Embryonic facial prominence (tissue), 1 donor: ENCODE data around the gene CCDC167.
"Not testable (repeated sequence)": the region's sequence is repeated elsewhere in the genome, so short reads cannot be mapped to it uniquely, and the experiment has no call there.

ENCODE experiments used
- DNase-seq: peaks from one replicate; pipeline ENCODE4 v3.0.0-alpha.2; 2016; ENCODE audit errors: extremely low spot score

CCDC167 gene

DNA sequence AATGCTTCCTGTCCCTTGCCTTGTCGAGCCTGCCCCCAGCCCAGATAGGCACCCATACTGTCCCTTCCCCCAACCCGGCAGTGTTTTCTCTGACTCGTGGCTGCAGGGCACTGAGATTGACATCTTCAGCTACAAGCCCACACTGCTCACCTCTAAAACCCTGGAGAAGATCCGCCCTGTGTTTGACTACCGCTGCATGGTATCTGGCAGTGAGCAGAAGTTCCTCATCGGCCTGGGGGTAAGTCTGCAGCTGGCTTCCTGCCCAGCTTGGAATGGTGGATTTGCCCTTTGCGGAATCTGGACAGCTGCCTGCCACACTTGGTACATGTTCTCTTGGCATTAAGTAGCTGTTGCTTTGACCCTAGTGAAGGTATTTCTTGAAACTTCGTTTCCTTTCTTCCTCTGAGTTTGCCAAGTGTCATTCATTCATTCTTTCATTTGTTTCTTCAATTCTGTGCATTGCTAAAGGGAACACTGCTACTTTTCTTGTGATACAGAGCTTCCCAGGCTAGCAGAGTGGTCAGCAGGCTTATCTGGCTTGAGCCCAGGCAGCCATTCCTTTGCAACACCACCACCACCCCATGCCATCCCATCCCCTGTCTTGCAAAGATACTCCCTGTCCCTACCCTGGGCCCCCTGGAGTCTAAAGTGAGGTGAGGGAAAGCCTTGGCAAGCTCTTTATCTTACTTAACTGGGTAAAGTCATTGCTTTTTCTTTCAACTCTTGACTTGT is 26.2 kb downstream of the CCDC167 start:
- no peak for DNase-seq

DNA sequence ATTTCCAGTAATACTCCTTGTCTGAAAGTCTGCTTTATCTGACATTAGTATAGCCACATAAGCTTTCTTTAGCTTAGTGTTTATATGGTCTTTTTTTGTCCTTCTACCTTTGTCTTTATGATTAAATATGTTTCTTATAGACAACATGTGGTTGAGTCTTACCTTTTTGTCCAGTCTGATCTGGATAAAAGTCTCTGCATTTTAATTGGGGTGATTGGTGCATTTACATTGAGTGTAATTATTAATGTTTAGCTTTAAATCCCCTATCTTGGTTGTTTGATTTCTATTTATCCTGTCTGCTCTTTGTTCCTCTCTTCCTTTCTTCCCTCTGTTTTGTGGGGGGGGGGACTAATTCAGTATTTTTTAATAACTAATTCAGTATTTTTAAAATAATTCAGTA is 32.0 kb downstream of the CCDC167 start:
- DNase-seq: no peak

GRCh38 chr6:37463110-37463509 is 36.6 kb downstream of the CCDC167 start:
- DNase-seq: no peak

DNA sequence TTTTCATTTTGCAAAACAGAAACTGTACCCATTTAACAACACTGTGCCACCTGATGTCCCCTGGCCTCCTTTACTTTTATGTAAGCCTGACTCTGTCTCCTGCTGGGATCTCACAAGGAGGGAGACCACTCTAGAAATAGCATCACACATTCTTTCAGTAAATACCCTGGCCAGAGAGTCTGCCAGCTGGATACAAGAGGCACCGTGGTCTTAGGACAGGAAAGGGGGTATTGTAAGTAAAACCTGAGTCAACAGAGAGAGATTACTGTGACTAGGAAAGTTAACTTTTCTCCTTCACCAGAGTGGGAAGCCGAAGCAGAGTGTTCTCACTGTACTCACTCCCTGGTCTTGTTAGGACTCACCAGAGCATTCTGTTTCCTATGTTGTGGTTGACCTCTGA is 38.9 kb downstream of the CCDC167 start:
- DNase-seq: no peak

DNA sequence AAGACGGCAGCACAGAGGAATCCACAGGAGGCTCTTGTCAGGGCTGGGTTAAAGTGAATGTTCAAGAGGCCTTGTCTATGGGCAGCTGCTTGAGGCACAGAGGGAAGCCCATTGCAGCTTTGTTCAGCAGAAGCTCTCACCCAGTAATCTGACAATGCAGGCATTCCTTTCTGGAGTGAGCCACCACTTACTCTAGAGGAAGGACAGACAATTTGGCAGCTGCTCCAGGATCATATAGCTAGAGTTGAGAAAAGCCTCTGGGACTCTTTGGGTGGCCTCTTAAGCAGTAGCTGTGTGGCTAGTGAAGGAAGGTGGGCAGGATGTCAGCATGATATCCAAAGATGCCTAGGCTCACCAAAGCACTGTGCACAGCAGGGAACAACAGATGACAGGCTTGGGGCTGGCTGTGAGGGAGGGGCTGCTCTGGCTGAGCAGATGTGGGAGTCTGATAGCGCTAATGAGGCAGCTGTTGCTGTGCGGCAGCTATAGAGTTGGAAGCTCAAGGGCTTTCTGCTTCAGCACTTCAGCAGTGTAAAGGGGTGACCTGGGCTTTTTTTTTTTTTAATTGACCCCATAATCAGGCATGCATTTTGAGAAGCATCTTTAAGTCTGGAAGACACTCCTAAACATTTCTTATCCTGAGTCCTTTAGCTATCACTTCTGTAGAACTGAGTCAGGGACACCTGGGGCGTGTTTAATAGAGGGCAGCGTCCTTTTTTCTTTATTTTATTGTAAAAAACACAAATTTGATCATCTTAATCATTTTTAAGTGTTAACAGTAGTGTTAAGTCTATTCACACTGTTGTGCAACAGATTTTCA is 39.5 kb downstream of the CCDC167 start:
- DNase-seq: no peak

DNA sequence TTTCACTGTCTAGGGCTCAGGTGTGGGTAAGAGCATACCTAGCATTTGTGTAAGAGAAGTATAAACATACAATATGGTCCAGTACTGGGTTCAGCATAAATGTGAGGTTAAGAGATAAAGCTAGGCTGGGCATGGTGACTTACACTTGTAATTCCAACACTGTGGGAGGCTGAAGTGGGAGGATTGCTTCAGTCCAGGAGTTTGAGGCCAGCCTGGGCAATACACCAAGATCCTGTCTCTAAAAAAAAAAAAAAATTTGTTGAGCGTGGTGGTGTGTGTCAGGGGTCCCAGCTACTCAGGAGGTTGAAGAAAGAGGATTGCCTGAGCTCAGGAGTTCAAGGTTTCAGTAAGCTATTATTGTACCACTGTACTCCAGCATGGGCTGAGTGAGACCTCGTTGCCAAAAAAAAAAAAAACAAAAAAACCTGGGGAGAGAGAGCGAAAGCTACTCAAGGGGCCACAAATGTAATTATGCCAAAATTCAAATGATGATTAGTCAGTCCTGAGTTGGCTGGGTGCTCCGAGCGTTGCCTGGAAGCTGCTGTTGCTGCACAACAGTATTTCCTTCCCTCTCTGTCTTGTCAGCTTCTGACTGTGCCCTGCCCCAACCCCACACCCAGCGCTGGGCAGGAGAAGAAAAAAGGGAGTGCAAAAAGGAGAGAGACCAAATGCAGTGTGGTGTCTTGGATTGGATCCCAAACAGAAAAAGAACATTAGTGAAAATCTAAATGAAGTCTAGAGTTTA is 42.7 kb downstream of the CCDC167 start:
- DNase-seq: no peak

- no peak for DNase-seq
These were observed 43.6 kb downstream of the CCDC167 start for GRCh38 chr6:37456126-37456525.

DNA sequence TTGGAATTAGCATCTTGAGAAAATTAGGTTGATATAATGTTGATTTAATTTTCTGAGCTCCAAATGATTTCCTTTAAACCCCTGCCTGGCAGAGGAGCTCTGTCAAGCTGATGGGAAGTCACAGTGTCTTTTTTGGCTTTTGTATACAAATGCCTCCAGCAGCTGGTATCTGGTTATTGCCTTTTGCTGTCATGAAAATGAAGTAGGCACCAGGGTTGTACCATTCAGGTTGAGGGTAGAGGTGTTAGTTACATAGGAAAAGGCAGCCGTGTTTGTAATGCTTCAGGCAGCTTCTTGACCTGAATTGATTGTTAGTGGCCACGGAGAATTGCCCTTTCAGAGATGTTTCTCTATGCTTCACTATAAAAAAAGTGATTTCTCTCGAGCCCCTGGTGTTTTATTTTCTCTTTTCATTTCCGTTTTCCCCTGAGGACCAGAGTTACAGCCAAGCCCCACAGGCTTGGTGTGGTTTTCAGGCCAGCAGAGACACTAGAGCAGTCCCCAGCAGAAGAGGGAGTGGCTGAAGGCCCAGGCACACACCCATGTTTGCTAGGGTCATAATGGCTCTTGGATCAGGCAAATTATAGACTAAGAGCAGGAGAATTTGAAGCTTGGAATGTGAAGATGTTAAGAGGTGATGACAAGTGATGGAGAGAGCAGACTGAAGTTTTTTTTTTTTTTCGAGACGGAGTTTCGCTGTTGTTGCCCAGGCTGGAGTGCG is 45.1 kb downstream of the CCDC167 start:
- no peak for DNase-seq

DNA sequence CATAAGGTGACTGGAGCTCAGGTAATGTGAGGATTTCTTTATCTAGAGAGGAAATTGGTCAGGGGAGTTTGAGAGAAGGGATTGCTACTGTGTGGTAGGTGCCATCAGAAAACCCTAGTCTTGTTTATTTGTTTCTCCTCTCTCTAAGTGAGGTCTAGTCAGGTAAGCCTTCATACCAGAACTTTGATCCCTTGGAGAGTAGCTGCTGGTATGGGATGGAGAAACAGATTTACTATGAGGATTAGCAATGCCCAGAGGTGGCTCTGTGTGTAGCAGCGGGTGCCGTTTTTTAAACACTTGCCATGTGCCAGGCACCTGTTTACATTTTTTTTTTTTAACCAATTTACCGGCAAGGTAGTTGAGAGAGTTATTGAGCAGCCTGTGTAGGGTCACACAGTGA is 47.2 kb downstream of the CCDC167 start:
- DNase-seq: no peak

GRCh38 chr6:37451441-37452193 is 48.1 kb downstream of the CCDC167 start:
- no peak for DNase-seq

DNA sequence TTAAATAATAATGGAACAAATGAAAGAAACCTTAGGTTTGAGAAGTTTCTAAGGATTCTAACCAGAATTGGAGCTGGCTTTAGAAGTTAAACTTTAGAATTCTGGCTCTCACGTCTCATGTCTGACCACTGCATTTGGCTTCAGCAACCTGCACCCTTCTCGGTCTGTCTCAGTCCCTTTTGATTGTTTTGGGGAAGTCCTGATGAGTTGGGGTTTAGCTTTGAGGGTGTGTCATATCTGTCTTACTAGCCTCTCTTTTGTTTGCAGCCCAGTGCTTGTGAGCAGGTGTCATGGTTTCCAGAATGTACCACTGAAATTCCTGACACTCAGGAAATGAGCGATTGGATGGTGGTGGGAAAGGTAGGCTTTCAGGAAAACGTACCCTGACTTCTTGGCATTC is 49.7 kb downstream of the CCDC167 start:
- no peak for DNase-seq

DNA sequence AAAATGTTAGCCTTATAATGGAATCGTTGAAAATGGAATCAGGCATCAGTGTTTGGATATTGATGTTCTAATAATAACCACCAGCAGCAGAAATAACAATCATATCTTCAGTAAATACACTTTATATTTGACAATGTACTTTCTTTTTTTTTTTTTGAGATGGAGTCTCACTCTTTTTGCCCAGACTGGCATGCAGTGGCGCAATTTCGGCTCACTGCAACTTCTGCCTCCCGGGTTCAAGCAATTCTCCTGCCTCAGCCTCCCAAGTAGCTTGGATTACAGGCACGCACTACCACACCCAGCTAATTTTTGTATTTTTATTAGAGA is 56.5 kb downstream of the CCDC167 start:
- DNase-seq: not testable (repeated sequence)

- DNase-seq: no peak
These were observed 57.1 kb downstream of the CCDC167 start for GRCh38 chr6:37442416-37443215.

DNA sequence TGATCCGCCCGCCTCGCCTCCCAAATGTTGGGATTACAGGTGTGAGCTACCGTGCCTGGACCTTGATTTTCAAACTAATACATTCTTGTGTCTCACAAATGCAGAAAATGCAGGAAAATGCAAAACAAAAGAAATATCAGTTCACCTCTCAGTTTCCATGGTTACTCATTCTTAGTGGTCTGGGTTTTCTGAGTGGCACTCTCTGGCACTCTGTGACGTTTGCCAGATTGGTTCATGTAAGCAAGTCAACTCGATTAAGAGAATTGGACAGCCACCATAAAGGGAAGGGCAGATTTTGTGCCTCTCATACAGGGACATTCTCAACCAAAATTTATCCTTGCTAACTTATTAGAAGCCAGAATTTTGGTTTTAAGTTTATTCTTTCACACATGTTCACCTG is 58.0 kb downstream of the CCDC167 start:
- no peak for DNase-seq

GRCh38 chr6:37438930-37439329 is 60.8 kb downstream of the CCDC167 start:
- no peak for DNase-seq

- no peak for DNase-seq
These were observed 63.9 kb downstream of the CCDC167 start for GRCh38 chr6:37435816-37436215.

- DNase-seq: no peak
These were observed 64.3 kb downstream of the CCDC167 start for GRCh38 chr6:37435373-37435772.

- DNase-seq: no peak
These were observed 65.9 kb downstream of the CCDC167 start for GRCh38 chr6:37433657-37434271.
